Ecto neural progenitor cell (in vitro differentiated cells): ENCODE data around the gene RSRC1.
A peak's percentile ranks its signal among the peaks of the same experiment; 100 is the strongest.
"Not testable (repeated sequence)": the region's sequence is repeated elsewhere in the genome, so short reads cannot be mapped to it uniquely, and the experiment has no call there.

ENCODE experiments used
- DNase-seq: peaks from one replicate; pipeline ENCODE4 v3.0.0-alpha.2; 2018; ENCODE audit warnings: low spot score

RSRC1 gene

DNA sequence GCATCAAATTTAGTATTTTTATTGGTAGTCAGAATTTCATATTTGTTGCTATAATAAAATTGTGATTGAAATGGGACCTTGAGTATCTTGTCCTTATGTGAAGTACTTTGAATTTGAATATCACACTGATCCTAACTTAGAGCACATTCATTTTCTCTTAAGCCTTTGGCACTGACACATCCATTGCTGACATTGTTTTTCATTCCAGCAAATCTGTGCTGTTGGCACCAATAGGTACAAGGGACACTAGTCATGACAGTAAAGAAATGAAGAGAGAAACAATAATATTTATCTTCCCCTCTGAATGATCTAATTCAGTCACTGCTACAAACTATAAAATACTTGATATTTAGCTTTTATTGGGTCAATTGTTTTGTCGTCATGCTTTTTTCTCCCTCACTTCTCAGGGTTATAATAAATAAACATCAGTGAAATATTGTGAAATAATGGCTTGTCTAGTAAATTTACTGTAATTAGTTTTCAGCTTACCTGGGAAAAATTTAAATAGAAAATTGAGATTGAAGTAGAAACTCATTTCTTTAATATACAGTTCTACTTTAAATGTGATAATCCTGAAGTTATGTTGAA lies 294.3 kb downstream of the RSRC1 start:
- no peak for DNase-seq

DNA sequence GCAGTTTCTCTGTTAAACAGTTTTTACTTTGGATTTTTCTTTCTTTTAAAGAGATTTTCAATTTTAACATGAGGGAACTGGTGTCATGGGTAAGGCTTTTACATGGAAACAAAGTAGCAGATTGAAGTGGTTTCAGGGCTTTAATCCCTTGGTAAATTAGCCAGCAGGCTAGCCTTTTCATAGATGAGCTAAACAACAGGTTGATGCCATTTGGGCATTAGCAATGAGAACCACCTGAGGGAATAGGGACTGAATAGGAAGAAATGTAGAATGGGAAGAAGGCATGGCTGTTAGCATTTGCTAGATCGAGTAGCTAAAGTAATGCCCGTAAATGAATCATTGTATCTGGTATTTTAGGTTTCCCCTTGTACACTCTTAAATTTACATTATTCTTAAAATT lies 295.6 kb downstream of the RSRC1 start:
- DNase-seq: no peak

DNA sequence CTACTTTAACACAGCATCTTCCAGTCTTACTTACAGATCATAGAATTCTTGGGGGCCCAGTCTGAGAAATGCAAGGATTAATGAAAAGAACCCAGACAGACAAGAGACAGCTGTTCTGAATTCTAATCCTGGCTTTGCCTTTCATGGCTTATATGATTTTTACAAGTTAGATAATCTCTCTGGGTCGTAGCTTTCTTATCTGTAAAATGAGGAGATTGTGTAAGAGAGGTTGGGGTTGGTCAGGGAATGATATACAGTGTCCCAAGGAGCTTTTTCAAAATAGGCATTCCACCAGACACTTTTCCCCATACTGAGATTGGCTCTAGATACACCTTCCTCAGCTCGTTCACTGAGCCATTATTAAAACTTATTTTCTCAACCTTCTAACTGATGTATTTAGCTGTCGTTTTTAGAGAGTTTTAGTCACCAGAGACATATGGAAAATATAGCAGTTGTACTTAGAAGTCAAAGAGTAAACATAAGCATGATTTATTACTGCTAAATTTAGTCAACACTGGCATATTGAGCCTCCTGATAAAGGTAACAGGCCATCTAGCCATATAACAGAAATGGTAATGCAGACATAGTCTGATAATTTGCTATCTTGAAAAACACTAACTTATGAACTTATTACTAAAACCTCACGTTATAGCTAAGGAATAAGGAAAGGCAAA lies 298.1 kb downstream of the RSRC1 start:
- DNase-seq: no peak

DNA sequence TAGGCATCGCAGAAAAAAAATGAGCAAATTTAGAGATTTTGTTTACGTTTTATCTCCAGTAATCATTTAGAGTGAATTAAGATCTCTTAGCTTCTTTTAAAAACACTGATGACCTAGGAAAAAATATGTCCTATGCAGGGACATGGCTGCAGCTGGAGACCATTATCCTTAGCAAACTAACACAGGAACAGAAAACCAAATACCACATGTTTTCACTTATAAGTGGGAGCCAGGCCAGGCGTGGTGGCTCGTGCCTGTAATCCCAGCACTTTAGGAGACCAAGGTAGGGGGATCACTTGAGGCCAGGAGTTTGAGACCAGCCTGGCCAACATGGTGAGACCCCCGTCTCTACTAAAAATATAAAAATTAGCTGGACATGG lies 298.6 kb downstream of the RSRC1 start:
- not testable (repeated sequence) for DNase-seq

DNA sequence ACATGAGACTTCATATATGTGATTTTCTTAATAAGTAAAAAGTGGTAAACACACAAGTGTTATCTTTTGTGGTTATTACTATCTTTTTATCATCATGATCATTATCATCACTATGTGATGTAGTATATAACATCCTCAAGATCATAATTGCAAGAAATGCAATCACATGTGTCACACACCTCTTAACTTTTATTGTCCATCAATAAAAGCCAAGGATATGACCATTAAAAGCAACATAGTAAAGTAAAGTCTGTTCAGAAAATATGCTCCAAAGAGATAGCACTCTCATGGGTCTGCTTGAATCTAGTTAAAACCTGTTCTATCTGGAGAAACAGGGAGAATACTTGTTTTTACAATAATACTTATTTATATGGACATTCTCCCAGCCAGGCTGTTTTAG lies 308.1 kb downstream of the RSRC1 start:
- no peak for DNase-seq

DNA sequence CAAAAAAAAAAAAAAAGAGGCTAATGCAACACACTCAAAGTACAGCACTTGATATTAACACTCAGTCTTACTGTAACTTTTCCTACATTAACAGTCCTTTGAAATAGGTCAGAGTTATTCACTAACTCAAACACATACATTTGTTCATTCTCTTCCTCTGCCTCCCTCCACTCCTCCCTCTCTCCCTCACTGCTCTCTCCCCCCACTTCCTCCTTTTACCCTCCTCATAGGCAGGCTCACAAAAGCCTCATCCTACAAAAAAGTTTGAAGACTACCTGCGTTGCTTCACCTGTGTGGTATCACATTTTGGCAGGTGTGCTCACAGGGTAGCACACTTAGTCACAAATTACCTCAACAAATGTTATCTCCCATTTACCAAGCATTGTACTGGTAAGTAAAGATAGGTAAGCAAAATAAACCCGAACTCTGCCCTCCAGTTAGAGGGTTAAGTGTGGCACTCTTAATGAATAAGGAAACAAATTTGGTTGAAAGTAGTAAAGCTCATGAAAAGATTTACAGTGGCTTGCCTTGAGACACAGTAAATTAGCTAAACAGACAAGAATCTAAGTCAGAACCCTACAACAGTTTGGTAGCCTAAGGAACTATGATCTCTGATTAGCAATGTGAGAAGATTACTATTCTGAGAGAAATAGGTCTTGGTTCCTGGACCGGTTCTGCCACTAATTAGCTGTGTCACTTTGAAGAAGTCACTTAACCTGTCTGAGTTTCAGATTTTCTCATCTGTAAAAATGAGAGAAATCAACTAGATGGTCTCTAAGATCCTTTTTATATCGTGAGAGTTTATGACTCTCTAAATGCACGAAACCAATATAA lies 310.1 kb downstream of the RSRC1 start:
- no peak for DNase-seq

DNA sequence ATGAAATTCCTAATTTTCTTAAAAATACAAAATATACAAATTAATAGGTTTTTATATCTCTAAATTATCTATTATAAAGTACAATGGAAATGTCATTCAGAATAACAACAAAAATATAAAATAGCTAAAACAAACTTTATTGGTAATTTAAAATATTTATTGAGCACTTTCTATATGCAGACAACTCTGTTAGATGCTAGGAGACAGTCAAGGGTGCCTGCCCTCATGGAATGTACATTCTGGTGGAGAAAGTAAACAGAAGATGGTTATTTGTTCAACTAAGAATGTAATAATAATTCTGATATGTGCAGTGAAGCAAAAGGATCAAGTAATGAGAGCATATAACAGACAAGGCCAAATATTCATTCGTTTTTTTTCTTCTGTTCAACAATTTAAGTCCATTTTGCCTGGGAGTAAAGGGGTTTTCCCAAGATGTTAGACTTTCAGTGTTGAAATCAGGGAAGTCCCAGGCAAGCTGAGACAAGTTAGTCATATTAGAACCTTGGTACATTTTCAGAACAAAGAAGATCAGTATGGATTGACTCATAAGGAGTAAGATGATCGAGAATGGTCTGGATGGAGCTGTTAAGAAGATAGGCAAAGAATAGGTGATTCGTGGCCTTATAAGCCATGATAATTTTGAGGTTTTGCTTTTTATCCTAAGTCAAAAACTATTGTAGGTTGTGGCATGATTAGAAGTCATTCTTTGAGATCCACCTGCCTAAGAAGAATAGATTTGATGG lies 310.9 kb downstream of the RSRC1 start:
- DNase-seq: no peak

DNA sequence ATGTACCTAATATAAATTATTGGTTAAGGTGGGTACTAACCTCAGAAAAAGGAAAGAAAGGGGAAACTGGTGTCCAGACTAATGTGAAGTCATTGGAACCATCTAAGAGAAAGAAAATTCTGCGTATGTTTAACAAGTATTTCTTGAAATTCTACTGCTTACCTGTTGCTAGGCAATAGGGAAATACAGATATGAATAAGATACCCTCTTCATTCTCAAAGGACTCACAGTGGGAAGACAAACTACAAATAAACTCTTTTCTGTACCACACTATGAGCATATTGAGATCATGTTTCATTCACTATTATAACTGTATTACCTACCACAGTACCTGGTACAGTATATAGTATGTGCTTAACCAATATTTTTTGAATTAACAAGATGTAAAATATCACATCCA lies 320.6 kb downstream of the RSRC1 start:
- DNase-seq: no peak

DNA sequence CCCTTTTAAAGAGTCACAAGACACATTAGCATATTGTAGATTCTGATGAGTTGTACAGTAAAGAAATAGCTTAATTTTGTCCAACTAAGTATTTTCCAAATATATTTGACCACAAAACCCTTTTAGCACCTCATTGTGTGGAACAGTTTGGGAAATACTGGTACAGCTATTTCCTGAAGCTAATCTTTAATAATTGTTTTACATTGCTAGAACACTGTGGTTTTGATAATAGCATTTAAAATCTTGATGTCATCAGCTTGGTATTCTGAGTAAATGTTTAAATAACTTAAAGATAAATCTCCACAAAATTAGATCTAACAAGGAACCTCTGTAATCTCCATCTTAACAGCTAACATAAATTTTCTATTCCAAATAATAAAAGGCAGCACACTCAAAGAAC lies 321.1 kb downstream of the RSRC1 start:
- no peak for DNase-seq

DNA sequence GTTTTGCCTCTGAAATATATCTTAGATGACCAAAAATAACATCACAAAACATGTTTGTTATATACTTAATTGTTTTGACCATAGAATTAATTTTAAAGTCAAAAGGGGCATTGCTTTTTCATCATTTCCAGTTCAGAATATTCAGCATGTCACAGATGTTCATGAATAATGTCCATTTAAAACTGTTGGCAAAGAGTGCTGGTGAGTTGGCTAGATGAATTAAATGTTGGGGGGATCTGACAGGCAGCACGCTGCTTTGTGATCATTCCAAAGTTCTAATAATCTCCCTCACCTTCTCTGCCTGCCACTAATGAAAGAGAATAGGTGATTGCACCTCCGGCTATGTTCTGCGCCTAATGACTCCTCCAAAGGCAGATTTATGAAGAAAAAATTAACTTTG lies 321.9 kb downstream of the RSRC1 start:
- no peak for DNase-seq

DNA sequence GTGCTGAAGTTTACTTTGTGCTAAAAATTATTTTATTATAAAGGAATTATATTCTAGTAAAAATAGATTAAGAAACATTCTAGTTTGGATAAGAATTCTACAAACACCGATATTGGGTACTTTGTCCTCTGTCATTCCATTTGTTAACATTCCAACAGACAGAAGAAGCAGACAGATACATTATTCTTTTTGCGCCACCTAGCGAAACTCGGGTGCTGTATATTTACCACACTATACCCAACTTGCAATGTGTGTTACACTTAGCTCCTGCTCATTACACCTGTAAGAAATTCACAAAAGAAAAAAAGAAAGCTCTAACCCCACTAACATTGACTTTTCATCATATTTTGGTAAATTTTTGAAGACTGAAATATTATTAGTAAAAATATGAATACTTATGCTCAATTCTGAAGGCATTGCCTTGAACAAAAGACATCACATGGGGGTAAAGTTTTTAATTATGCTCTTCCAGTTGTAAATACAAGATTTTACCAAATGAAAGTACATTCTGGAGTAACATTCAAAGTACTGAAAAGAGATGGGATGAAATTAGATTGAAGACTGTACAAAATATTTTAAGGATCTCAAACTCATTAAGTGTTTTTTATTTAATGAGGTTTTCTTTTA lies 324.6 kb downstream of the RSRC1 start:
- DNase-seq: peak; percentile 50

DNA sequence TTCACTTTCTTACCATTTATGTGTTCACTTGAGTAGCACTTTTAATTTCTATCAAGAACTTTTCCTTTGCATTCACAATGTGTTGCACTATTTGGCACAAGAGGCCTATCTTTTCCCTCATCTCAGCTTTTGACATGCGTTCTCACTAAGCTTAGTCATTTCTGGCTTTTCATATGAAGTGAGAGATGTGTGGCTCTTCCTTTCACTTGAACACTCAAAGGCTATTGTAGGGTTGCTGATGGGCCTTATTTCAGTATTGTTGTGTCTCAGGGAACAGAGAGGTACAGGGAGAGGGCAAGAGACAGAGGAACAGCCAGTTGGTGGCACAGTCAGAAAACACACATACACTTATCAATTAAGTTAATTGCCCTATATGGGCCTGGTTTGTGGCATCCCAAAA lies 333.7 kb downstream of the RSRC1 start:
- DNase-seq: no peak

DNA sequence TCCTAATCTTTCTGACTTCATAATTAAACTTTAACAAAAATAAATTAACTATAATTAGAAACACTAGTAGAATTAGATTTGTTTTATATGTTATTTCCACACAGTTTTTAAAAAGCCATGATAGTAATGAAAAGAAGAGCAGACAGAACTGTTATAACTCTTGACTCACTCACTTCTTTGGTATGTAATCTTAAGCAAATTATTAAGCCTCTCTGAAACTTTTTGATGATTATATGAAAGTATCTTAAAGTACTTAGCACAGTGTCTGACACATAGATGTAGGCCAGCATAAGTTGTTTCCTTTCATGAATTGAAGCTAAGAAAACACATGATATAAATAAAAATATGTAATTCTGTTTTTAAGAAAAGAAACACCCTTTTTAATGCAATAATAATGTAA lies 337.5 kb downstream of the RSRC1 start:
- DNase-seq: no peak

DNA sequence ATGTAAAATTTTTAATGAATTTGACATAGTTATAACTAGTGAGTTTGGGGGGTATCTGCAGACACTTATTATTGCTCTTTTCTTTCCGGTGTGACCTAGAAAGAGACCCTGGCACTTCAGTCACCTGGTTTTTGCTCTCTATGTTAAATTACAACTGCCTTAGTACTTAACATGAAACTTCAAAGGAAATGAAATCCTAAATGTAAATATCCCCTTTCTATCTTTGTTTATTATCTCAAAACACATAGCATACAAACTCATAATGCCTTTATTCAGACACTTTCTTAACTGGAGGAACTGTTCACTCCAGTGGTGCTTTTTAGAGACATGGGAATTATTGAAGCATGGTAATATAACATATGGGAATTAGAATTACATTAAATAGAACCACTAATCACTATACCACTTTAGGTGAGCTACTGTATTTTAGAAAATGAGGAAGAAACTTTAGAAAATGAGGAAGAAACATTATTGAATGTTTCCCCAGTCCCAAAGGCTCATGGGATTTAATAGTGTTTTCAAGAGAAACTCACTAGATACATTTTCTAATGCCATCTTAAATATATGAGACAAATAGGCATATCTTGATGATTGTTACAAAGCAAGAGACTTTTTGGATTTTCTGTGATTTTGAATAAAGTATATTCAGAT lies 341.6 kb downstream of the RSRC1 start:
- no peak for DNase-seq

DNA sequence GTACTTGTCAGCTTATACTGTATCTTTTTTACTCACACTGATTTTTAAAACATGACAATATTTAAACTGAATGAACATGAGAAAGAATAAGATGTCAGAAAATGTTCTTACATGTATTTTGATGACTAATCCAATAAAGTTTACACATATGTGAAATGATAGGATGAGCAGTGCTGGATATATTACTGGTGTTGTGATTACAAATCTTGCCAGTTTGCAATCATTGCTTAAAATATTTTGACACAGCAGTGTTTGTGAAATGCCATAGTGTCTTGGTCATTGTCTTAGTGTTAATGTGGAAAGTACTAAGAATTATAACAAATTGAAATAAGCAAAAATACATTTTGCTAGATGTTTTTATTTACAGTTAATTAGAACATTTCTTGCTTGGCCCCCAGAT lies 342.4 kb downstream of the RSRC1 start:
- DNase-seq: no peak

DNA sequence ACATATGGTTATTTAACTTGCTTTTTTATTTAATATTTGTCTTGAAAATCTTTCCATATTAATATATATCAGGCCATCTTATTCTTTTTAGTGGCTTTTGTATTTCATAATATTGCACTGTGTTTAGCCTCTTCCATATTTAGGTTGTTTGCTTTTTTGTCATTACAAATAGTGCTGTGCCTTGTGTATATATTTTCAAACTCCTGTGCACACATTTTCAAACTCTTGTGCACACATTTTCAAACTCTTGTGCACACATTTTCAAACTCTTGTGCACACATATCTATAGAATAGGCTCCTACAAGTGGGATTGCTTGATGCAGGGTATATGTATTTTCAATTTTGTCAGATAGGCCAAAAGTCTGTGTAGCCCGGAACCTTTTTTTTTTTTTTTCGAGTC lies 343.1 kb downstream of the RSRC1 start:
- DNase-seq: no peak

DNA sequence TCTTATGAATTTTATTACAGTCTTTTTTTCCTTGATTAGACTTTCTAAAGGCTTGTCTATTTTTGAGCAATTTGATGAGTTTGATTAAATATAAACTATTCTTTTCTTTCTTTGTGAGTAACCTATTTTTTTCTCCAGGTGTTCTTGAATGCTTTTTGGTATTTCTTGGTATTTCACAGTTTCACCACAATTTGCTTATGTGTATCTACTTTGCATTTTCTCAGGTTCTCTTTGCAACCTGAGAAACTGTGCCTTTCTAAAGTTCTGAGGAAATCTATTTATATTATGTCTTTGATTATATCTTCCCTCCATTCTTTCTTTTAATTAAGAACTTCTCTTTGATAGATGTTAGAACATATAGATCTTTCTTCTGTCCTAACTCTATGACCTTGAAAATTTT lies 344.0 kb downstream of the RSRC1 start:
- no peak for DNase-seq

DNA sequence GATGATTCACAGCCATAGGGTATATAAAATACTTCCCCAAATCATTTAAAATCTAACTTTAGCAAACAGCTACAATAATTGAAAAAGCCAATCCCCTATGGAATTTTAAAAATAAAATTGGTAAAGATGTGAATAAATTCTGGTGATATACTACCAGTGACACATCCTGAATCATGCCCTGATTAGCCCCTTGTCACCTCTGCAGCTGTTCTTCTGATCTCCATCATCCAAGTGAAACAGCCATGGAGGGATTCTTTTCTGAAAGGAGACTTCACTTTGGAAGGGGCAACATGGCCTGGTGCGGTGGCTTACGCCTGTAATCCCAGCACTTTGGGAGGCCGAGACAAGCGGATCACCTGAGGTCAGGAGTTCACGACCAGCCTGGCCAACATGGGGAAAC lies 345.5 kb downstream of the RSRC1 start:
- no peak for DNase-seq

DNA sequence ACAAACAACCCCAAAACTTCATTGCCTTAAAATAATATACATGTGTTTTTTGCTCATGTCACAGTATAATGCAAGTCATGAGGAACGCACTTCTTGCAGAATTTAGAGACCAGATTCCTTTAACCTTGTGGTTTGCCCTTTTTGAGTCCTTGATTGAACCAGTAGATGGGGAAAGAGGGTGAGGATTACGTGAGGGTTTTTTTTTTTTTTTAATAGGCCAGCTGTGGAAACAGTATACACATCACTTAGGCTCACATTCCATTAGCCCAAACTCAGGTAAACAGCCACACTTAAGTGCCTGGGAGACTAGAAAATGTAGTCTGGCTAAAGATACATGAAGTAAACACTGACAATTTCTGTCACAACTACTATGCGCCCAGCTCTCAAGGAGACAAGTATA lies 346.2 kb downstream of the RSRC1 start:
- no peak for DNase-seq

DNA sequence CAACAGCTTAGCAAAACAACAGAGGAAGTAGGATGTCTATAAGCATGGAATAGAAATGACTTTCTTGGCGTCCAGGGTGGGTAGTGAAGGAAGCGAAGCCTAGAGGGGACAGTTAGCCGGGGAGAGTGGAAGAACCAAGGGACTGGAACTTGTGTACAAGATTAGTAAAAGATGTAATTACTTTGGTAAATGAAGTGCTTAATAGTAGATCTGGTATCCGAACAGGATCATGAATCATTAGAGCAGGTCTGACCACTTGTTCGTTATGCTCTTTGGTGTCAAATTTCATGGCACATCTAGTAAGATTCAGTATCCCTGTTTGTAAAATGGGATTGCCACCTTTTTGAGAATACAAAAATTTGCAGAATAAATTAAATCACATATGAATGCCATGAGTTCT lies 348.6 kb downstream of the RSRC1 start:
- DNase-seq: no peak

DNA sequence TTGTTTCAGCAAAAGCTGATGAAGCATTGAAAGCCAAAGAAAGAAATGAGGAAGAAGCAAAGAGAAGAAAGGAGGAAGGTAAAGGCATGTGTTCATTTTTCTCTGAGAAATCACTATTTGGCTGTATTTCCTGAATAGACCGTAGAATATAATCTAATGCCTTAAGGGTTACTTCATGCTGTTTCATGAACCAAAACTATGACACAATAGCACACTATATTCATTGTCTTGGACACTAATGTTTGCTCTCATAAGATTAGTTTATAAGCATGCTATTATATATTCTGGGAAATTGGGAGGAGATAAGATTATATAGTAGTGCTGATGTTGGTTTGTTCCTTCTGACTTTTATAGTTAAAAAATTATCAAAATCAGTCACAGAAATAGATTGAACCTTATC lies 351.0 kb downstream of the RSRC1 start:
- DNase-seq: no peak

DNA sequence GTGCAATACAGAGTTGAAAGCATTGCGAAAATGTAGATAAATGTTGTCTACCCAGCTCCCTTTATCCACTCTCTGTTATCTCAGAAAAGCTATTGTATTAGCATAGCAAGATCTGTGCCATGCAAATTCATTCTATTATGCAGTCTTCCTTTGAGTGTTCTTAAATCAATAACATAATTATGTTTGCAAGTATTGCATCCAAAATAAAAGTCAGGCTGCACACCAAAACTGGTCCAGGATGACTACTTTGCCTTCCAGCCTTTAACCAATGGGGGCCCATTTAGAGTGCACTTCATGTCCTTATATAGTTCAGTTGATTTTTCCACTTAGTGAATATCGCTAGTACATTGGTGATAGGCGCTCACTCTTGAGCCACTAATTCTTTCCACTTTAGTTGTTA lies 353.7 kb downstream of the RSRC1 start:
- DNase-seq: no peak
